HG02981 (cell line): Measurements from ENCODE around the gene WDR7.

Experiments used
- ATAC-seq: cut with Tn5 transposase; IDR thresholded peaks from one replicate; pipeline ENCODE4 v1.9.1; 2021; ENCODE audit warnings: mild to moderate bottlenecking, moderate library complexity; ENCODE audit not compliant: unreplicated experiment

WDR7 gene

DNA sequence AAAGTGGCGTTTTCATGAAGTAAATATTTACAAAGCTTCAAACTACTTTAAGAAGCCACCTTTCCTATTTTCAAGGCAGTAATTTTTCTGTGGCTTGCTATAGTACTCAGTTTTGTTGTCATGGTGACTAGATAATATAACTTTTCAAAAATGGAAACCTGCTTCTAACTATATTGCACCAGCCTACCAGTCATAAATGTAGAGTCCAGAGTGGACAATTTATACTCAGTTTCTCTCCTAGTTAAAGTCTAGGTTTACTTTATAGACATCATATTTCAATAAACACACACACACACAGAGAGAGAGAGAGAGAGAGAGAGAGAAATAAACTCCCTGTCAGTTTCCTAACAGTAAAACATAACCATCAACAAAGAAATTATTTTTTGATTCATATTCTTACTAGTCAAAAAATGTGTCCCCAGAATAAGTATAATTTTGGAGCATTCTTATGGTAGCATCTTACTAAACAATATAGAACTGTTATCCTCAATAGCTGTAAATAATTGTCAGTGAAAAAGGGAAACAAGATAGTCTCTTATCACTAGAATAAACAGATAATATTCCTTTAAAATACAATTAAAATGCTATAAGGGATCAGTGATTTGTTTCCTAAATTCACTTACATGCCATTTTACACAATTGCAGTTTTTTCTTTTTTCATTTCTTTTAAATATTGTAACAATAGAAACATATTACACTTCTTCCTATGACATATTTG lies 332.3 kb downstream of the WDR7 start:
- no peak for ATAC-seq

DNA sequence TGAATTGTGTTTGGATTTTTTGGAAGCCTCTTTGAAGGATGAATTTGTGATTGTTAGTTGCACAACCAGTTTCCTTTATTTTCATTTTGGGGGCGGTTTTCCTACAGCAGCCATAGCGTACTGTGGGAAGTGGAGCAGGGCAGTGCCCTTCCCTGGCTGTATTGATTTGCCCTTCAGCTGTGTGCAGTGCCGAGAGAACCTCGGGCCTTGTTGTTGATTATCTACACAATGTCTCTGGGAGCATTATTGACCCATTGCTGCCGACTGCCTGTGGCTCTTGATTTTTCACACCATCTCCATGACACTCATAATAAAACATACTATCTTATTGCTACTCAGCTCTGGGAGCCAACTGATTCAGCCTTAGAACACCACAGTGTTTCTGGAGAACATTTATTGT lies 333.6 kb downstream of the WDR7 start:
- ATAC-seq = no peak

DNA sequence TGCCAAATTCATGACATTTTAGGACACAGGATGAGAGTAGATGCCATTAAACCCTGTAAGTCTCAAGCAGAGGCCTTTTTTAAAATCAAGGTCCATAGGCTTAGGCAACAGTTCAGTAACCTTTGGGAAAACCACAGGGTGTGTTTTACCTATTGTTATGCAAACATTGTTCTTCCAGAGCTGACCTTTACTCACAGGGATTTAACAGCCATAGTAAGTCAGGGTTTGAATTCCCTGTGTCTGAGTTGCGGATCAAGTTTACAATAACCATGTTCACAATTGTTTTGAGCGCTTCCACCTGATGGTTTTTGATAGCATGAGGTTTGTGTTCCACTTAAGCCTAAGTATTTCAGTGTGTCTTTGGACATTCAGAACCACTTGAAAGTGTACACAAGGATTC lies 335.7 kb downstream of the WDR7 start:
- no peak for ATAC-seq

DNA sequence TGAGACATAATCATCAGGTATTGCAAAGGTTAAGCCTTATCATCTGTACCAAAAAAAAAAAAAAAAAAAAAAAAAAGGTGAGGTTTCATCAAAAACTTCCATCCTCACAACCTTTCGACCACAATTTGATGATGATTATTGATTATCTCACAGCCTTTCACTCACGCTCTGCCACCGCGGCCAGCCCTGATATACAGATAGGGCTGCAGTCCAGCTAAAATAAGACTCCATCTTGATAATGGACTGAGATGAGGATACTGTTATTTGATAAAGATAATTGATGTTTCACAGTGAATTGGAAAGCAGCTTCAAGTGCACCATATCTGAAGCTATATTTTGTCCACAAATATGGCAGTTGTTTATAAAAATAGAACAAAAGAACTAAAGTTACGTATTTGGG lies 336.1 kb downstream of the WDR7 start:
- no peak for ATAC-seq

DNA sequence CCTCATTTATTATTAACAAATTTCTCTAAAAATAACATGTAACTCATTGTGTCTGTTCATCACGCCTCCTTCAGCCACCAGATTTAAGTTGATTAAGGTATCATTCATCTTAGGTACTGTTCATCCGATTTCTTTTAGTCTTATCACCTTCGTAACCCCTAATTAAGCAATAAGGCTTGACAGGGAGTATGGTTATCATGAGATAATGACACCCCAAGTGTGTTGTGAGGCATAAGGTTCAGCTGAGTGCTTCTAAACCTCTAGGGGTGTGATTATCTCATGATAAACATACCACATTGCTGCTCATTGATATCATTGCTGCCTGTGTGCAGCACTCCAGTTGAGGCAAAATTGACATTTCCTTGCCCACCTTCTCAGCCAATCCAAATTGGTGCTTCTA lies 336.9 kb downstream of the WDR7 start:
- ATAC-seq = no peak

DNA sequence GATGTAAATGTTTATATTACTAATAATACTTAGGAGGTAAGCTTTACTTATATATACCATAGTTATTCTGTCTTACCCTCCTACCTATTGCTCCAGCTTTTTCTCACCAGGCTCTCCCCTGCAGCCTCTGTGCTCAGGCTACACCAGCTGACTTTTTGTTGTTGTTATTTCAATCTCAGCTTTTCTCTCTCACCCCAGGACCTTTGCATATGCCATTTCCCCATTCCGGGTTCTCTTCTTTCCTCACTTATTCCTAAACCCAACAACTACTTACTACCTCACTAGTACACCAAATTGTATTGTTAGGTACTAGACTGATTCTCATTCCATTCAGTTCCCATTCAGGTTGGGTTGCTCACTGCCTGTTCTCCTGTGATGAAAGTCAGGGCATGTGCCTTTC lies 339.5 kb downstream of the WDR7 start:
- no peak for ATAC-seq

DNA sequence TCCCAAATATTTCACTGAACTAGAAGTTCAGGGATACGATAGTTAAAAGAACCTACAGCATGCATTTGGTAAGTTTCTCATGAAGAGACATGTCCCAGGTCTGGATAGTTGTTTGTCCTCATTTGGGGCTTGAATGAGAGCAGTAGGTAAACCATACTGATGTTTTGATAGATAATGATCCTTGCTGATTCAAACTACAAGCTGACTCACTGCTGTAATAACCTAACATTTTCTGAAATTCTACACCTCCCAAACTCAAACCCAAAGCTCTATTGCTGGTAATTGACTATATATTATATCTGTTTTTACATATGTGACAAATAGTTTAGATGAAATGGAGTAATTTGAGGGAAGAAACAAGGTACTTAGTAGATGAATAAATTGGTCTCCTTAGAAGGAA lies 341.6 kb downstream of the WDR7 start:
- ATAC-seq = no peak

DNA sequence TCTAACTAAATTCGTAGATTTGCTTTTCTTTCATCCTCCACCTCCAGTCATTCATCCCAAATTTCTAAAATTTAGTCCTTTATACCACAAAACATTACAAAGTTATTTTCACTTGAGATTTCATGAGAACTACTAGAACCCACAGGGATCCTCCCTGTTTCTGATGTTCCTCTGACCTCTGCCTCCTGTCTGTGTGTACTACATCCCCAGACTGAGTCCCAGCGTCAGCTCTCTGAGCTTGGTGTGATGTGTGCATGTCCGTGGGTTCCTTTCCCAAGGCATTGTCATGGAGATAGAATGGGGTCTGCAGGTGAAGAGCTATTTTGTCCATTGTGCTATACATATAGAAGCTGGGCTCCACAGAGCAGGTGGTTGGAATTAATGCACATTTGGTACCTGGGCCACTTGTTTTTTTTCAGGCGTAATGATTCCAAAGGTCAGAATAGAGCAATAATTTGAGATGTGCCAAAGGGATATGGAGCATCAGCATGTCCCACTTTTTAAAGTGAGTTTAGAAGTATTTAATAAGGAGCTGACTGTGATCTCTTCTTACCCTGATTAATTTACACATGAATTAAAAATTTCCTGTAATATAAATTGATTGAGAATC lies 344.5 kb downstream of the WDR7 start:
- ATAC-seq = no peak

DNA sequence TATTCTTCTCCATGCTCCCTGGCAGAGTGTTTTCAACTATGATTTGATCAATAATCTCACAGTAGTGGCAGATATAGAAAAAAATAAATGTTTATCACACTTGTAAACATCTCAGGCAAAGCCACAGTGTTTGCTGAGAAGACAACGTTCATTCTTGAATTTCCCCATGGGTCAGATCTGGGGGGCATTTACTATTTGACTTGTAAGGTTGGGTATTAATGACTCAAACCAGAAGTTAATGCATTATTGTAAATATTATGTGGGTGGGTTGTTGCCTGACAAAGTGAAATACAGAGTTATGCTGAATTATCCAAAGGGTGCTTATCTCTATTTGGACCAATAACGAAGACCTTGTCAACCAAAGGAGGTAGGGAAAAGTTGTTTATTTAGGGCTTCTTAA lies 346.0 kb downstream of the WDR7 start:
- ATAC-seq = no peak

DNA sequence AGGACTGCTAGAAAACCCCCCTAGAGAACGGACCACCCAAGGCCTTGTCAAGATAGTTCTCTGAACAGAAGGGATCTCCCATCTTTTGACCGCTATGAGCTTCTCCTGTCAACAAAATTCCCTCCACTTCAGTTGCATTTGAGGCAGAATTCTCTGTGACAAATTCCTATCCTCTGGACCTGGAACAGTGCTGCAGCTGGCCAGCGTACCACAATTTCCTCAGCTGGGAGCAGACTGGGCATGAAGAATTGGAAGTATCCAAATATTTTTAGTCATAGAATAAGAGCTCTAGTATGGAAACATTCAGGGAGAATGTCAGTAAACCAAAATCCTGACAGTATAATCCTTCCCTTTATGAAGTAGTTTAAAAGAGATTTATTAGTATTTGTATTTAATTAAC lies 348.7 kb downstream of the WDR7 start:
- ATAC-seq = no peak

DNA sequence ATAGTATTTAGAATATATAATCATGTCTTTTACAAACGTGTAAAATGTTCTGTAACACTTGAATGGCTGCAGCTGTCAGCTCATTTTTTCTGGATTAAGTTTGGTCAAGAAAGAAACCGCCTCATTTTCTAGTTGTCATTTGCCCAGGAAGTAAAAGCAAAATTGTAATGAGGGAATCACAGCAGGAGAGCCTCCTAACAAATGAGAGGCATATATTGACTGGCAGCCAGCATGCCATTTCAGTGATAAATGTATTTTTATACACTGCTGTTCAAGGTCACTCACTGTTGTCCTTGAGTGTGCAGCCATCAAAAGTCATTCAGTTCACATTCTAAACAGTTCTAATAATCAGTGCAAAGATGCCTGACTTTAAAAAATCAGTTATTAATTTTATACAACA lies 351.5 kb downstream of the WDR7 start:
- ATAC-seq = no peak

DNA sequence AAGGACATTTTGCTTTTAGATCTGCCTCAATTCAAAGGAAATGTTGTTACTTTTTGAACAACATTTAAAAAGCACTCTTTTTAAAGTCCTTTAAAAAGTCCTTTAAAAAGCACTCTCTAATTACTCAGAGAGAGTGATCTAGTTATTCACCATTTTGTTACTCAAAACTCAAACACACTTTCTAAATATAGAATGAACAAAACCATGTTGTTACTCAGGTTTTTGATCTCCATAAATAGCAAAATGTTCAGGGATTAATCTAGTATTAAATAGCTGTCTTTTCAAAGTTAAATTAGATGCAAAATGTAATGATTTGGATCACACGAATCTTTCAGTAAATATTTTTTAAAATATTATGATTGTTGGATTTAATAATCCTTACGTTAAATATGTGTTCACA lies 352.2 kb downstream of the WDR7 start:
- ATAC-seq = no peak

DNA sequence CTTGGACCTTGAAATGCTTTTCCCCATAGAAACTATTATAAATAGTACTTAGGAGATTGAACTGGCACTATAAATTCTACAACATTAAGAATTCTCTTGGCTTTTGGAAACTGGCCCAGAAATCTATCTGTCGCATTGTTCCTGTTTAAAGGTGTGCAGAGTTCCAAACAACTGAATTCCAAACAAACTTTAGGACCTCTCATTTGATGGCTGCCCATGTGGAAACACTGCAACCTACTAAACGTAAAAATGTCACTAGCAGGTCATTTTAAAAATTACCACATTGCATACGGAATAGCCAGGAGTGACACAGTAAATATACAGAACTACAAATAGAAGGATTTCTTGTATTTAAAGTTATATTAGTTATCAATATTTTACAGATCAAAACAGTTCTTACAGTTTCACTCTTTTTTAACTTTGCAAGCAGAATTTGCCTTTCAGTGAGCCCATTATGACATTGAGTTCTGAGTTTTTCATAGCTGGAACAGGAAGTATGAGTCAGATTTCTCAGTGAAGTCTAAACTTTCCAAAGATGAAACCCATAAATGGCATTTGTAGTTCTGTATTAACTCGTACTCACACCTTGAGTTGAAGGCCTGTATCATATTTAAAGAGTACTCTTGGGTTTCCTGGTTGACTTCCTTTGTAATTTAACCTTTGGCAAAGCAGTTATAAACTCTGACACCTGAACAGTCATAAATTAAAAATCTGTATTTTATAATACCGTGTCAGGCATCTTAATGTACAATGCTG lies 353.4 kb downstream of the WDR7 start:
- ATAC-seq = peak; percentile 98

DNA sequence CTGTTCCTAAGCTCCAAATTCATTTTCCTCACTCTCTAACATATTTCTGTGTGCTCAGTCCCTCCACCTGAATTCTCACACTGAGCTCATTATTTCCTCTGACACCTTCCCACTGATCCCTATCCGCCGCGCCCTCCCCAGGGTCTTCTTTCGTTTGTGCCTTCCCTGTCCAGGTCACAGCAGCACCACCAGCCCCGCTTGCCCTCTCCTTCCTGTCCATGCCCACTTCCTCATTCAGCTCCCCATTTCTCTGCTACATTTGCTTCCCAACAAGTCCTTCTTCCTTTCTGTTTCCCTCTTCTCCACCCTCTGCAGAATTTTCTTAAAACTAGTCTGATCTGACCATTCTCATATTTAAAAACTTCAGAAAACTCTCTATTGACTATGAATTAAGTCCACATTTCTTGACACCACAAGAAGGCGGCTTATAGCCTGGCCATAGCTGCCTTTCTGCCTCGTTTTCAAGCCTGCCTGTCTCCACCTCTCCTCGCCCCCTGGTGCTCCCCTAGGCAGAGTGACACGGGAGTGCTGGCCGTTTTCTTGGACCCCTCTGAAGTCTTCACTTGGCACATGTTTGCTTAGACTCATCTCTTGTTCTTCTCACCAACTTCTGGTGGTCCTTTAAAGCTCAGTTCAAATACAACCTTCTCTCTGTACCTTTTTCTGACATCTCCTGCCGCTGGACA lies 357.0 kb downstream of the WDR7 start:
- no peak for ATAC-seq

DNA sequence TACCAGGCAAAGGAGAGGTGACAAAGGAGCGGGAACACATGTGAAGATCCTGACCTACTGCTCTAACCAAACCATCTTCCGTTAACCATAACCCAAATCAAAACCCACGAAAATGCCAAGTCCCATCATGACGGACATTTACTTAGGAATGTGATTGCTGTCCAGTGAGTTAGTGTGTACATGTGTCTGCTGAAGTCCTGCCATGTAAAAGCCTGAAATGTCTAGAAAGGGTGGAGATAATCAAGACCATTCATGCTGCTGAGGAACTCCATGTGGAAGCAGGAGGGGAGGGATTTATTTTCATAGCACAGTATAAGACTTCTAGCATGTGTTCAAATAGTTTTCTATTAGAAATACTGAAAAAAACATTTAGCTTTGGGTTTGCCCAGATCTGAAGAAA lies 358.7 kb downstream of the WDR7 start:
- no peak for ATAC-seq

DNA sequence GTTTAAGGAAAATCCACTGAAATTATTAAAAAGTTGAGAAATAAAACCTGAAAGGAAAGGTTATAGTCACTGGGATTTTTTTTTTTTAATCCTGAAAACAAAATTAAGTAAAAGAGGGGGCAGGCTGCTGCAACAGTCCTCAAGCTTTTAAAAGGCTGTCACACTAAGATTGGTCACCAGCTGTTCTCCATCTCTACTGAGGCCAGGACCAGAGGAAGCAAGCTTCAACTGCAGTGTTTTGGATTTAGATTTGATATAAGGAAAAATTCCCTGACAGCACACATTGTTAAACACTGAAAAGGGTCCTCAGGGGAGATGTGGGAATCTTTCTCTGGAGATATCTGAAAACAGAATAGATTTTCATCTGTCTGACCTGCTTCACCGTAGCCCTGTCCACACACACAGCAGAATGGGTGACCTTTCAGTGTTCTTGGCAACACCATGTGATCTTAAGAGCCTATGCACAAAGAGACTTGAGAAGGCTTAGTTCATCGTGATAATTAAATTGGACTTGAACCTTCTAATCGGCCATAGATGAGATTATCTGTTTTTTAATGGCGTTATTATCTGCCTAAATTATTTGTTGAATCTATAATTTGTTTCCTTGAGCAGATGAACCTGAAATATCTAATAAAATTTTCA lies 363.7 kb downstream of the WDR7 start:
- ATAC-seq = no peak

DNA sequence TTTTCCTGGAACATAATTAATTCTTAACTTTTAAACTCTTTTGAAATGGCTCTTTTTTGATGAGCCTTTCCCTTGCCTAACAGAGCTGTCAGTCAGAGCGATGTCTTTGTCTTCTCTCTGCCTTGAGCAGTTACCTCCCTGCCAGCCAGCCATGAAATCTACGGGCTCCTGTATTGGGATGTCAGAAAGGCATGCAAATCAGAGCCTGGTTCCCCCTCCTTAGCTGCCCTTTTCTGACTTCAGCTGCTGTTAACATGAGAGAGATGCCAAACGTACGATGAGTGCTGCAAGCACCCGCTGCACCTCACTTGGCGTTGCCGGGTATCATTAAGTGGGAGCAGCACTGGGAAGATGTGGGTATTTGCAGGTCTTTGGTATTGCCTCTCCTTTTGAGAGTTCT lies 364.3 kb downstream of the WDR7 start:
- ATAC-seq = no peak

DNA sequence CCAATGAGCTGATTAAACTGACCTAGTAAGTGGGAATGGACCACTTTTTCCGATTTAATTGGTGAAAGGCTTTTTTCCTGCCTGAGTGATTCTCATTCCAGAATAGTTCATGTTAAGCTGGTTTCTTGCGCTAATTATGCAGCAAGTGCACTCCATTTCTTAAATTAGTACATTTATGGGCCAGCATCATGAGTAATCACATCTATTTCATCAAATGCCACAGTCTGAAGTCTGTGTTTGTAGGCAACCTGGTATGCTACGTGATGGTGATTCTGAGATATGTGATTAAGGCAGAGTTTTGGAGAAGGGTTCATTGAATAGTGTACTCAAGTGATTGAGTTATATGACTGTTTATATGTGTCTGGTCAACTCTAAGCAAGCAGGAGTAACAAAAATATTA lies 367.7 kb downstream of the WDR7 start:
- no peak for ATAC-seq

DNA sequence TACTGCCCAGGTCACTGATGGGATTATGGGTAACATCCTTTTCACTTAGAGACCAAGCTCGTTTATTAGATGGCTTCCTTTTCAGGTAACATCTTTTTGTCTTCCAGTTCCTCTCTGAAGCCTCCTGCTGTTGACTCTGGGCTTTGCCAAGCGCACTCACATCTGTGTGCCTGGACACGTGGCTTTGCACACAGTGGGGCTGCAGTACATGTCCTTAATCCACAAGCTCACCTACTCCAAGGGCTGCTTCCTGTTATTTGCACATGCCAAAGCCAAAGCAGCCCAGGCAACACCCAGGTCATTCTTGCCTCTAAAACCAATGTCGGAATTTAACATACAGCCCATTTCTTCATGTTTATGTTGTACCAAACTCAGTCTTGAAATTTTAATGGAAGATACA lies 371.6 kb downstream of the WDR7 start:
- no peak for ATAC-seq

DNA sequence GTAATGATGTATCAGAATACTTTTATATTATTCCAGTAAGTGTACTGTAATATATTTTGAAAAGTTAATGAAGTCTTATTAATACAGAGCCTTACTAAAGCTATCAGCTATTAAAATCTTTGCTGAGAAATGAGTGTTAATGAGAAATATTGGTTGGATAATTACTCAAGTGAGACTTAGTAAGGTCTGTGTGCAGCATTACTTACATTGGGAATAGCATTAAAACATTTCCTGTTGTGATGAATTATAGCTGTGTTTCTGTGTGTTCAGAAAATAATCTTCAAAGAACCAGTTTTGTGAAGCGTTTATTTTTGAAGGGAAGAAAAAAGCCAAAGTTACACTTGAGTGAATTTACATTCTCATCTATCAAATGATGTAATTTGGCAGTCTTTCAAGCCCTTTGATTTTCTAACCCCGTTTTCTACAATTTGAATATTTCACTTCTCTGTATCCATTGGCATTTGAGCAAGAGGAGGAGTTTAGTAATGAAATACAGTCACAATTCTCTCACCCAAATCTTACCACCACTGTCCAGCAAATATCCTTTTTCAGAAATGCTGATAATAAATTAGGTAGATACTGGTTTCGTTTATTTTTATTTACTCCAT lies 372.2 kb downstream of the WDR7 start:
- ATAC-seq = no peak

DNA sequence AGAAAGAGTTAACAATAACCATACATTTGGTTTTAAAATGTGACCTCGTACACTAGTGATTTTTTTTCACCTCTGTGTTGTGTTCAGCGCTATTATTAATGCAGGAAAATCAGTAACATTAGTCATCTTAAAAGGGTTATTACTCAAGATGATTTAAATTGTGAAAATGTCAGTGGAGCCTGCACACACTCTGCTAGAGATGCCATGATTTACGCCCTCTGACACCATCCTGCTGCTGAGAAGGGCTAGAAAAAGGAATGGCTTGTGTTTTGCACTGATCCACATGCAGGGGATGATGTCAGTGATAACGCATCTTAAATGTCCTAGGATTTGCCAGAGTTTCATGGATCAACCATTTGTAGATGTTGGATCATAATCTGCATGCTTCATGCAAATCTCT lies 374.4 kb downstream of the WDR7 start:
- no peak for ATAC-seq
